Subcutaneous abdominal adipose tissue (tissue), 5 donors: Measurements from ENCODE around the gene IFI27L1.

Source experiments
- H3K27ac ChIP-seq: one replicate; pipeline ENCODE4 v1.7.0; 2013; ENCODE audit warnings: low read depth, mild to moderate bottlenecking, inconsistent platforms, low read length, moderate library complexity
- H3K27me3 ChIP-seq, 5 donors: one replicate each; pipeline ENCODE4 v1.7.0; 2013; ENCODE audit warnings: low read length in 5 of 5, inconsistent platforms in 1 of 5; ENCODE audit not compliant: control insufficient read depth in 5 of 5, insufficient read depth in 4 of 5
- H3K36me3 ChIP-seq, 5 donors: one replicate each; pipeline ENCODE4 v1.7.0; 2013; ENCODE audit warnings: low read length in 5 of 5; ENCODE audit not compliant: control insufficient read depth in 5 of 5, insufficient read depth in 5 of 5
- H3K4me1 ChIP-seq, 5 donors: one replicate each; pipeline ENCODE4 v1.7.0; 2013; ENCODE audit warnings: low read length in 5 of 5, mild to moderate bottlenecking in 3 of 5, moderate library complexity in 1 of 5; ENCODE audit not compliant: control insufficient read depth in 5 of 5, insufficient read depth in 5 of 5
- H3K4me3 ChIP-seq, 5 donors: one replicate each; pipeline ENCODE4 v1.7.0; 2013; ENCODE audit warnings: low read length in 5 of 5, low read depth in 1 of 5
- H3K9ac ChIP-seq, 5 donors: one replicate each; pipeline ENCODE4 v1.7.0; 2013; ENCODE audit warnings: low read length in 5 of 5, mild to moderate bottlenecking in 4 of 5, moderate library complexity in 3 of 5
- H3K9me3 ChIP-seq, 5 donors: one replicate each; pipeline ENCODE4 v1.7.0; 2013; ENCODE audit warnings: low read length in 5 of 5; ENCODE audit not compliant: control insufficient read depth in 5 of 5
- donor health status: healthy.
- donor health status: healthy.
- donor health status: healthy.
- donor health status: healthy.
- donor health status: healthy.

Gene IFI27L1

GRCh38 chr14:94117856-94118255, 36.7 kb downstream of the IFI27L1 start:
- no peak overlapping the region for H3K27ac ChIP-seq
- no peak overlapping the region for H3K9ac ChIP-seq
- H3K9me3 ChIP-seq = peaks cover 3 to 23% (median 20%) of the 10 kb centered on the region in 5 donors
- H3K4me3 ChIP-seq = no peak overlapping the region
- H3K27me3 ChIP-seq = no peaks in the 10 kb centered on the region
- peaks cover 8 to 27% (median 26%) of the 10 kb centered on the region in 5 donors for H3K4me1 ChIP-seq
- H3K36me3 ChIP-seq = peaks cover 0 to 9% (median 6%) of the 10 kb centered on the region in 5 donors

- Histone ChIP-seq H3K9ac (no peak overlapping the region), H3K27ac (no peak overlapping the region)
Measured at GRCh38 chr14:94119071-94119470, 38.0 kb downstream of the IFI27L1 start.

GRCh38 chr14:94120667-94121340, 39.7 kb downstream of the IFI27L1 start:
- no peaks in the 10 kb centered on the region for H3K4me1 ChIP-seq
- peaks cover 3 to 23% (median 20%) of the 10 kb centered on the region in 5 donors for H3K9me3 ChIP-seq
- no peak overlapping the region for H3K4me3 ChIP-seq
- no peak overlapping the region for H3K27ac ChIP-seq
- H3K36me3 ChIP-seq = peaks cover 0 to 12% (median 6%) of the 10 kb centered on the region in 5 donors
- H3K9ac ChIP-seq = no peak overlapping the region
- H3K27me3 ChIP-seq = no peaks in the 10 kb centered on the region

More at GRCh38 chr14:94119071-94119470, 38.0 kb downstream of the IFI27L1 start:
- Histone ChIP-seq H3K27me3 (no peaks in the 10 kb centered on the region), H3K36me3 (peaks cover 0 to 9% (median 6%) of the 10 kb centered on the region in 5 donors), H3K4me1 (peaks cover 6 to 15% (median 13%) of the 10 kb centered on the region in 5 donors), H3K4me3 (no peak overlapping the region), H3K9me3 (peaks cover 3 to 23% (median 20%) of the 10 kb centered on the region in 5 donors)

GRCh38 chr14:94121485-94121884, 40.4 kb downstream of the IFI27L1 start:
- H3K4me3 ChIP-seq = no peak overlapping the region
- no peaks in the 10 kb centered on the region for H3K4me1 ChIP-seq
- no peaks in the 10 kb centered on the region for H3K27me3 ChIP-seq
- H3K36me3 ChIP-seq = peaks cover 0 to 6% (median 0%) of the 10 kb centered on the region in 5 donors
- H3K9ac ChIP-seq = no peak overlapping the region
- H3K27ac ChIP-seq = no peak overlapping the region
- H3K9me3 ChIP-seq = peaks cover 3 to 23% (median 20%) of the 10 kb centered on the region in 5 donors

GRCh38 chr14:94122438-94122837, 41.3 kb downstream of the IFI27L1 start:
- Histone ChIP-seq H3K9ac (no peak overlapping the region), H3K27ac (no peak overlapping the region), H3K4me1 (no peaks in the 10 kb centered on the region), H3K9me3 (peaks cover 3 to 23% (median 20%) of the 10 kb centered on the region in 5 donors), H3K36me3 (peaks cover 0 to 9% (median 3%) of the 10 kb centered on the region in 5 donors), H3K27me3 (no peaks in the 10 kb centered on the region), H3K4me3 (no peak overlapping the region)

GRCh38 chr14:94123296-94123695, 42.2 kb downstream of the IFI27L1 start:
- peaks cover 0 to 11% (median 3%) of the 10 kb centered on the region in 5 donors for H3K36me3 ChIP-seq
- H3K9me3 ChIP-seq = peaks cover 3 to 23% (median 20%) of the 10 kb centered on the region in 5 donors
- H3K4me1 ChIP-seq = peaks cover 0 to under 1% (median 0%) of the 10 kb centered on the region in 5 donors
- H3K27ac ChIP-seq = no peak overlapping the region
- H3K9ac ChIP-seq = no peak overlapping the region
- H3K4me3 ChIP-seq = no peak overlapping the region
- H3K27me3 ChIP-seq = no peaks in the 10 kb centered on the region

- H3K27ac ChIP-seq = no peak overlapping the region
- peaks cover under 1 to 7% (median 2%) of the 10 kb centered on the region in 5 donors for H3K4me1 ChIP-seq
- H3K9ac ChIP-seq = no peak overlapping the region
- H3K4me3 ChIP-seq = no peak overlapping the region
- H3K27me3 ChIP-seq = no peaks in the 10 kb centered on the region
- H3K9me3 ChIP-seq = peaks cover 3 to 23% (median 20%) of the 10 kb centered on the region in 5 donors
- H3K36me3 ChIP-seq = peaks cover 0 to 11% (median 3%) of the 10 kb centered on the region in 5 donors
Measured at GRCh38 chr14:94123868-94124267, 42.8 kb downstream of the IFI27L1 start.

- Histone ChIP-seq H3K27ac (no peak overlapping the region), H3K9ac (no peak overlapping the region), H3K9me3 (peaks cover 3 to 15% (median 12%) of the 10 kb centered on the region in 5 donors), H3K4me1 (peaks cover 2 to 15% (median 10%) of the 10 kb centered on the region in 5 donors), H3K27me3 (no peaks in the 10 kb centered on the region), H3K36me3 (peaks cover 0 to 11% (median 3%) of the 10 kb centered on the region in 5 donors), H3K4me3 (no peak overlapping the region)
Measured at GRCh38 chr14:94124582-94125377, 43.7 kb downstream of the IFI27L1 start.

GRCh38 chr14:94125659-94126418, 44.7 kb downstream of the IFI27L1 start:
- Histone ChIP-seq H3K27me3 (no peaks in the 10 kb centered on the region), H3K9ac (no peak overlapping the region), H3K36me3 (peaks cover 0 to 11% (median 3%) of the 10 kb centered on the region in 5 donors), H3K4me1 (peaks cover 2 to 21% (median 16%) of the 10 kb centered on the region in 5 donors), H3K4me3 (no peak overlapping the region), H3K9me3 (peaks cover under 1 to 5% (median 2%) of the 10 kb centered on the region in 5 donors), H3K27ac (no peak overlapping the region)
